ENCODE results near the gene TSPY2.
"Not testable (repeated sequence)": the region's sequence is repeated elsewhere in the genome, so short reads cannot be mapped to it uniquely, and the experiment has no call there.

Gene TSPY2

GRCh38 chrY:6245923-6246322 is at the start of gene TSPY2:
TSS of gene TSPY2 (plus strand) at chrY:6246223. CDS start at chrY:6246269, 46 bp downstream.
- DNase-seq = not testable (repeated sequence)

- not testable (repeated sequence) for DNase-seq
Measured at GRCh38 chrY:6209565-6209964, 36.5 kb upstream of the TSPY2 start.

GRCh38 chrY:6217045-6217444 is 29.0 kb upstream of the TSPY2 start:
- not testable (repeated sequence) for DNase-seq

GRCh38 chrY:6269839-6270238 is 23.8 kb downstream of the TSPY2 start:
- not testable (repeated sequence) for DNase-seq
